ENCODE data around the gene IMPDH1.
A peak's percentile ranks its signal among the peaks of the same experiment; 100 is the strongest.

IMPDH1 gene

DNA sequence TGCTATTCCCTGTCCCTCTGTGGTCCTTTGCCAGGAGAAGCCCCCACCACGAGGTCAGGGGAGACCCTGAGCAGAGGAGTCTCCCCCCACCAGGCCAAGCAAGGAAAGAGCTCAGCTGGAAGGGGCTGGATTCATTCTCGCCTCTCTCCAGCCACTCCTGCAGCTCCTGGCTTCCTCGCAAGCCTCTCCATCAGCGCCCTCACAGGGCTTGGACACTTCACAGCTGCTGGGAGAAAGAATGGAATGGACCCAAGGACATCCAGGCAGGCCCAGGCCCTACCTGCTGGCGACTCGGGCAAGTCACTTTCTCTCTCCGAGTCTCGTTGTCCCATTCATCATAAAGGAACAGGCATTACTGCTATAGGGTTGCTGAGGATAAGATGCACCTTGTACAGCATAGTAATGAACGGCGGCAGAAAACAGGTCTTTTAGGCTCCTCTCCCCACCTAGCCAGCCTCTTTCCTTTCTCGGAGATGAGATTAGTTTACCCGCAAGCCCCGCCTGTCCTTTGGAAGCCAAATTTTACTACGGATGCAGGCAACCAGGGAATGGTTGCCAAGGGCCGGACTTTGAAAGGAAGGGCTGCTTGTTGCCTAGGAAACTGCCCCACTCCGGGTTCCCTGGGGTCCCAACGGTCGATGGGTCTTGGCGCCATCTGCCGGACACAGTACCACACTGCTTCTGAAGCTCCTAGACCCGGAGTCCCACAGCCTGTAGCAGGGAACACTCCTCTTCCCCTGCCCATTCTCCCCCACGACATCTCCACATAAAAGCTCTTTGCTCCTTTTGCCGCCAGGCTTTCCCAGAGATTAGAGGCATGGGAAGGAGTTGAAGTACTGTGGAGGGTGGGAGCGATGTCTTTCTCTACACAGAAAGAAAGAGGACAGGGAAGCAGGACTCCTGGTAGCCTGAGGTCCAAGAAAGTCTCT lies 22.3 kb downstream of the IMPDH1 start:
- peak; percentile 95 for DNase-seq (ENCODE audit: low spot score)

DNA sequence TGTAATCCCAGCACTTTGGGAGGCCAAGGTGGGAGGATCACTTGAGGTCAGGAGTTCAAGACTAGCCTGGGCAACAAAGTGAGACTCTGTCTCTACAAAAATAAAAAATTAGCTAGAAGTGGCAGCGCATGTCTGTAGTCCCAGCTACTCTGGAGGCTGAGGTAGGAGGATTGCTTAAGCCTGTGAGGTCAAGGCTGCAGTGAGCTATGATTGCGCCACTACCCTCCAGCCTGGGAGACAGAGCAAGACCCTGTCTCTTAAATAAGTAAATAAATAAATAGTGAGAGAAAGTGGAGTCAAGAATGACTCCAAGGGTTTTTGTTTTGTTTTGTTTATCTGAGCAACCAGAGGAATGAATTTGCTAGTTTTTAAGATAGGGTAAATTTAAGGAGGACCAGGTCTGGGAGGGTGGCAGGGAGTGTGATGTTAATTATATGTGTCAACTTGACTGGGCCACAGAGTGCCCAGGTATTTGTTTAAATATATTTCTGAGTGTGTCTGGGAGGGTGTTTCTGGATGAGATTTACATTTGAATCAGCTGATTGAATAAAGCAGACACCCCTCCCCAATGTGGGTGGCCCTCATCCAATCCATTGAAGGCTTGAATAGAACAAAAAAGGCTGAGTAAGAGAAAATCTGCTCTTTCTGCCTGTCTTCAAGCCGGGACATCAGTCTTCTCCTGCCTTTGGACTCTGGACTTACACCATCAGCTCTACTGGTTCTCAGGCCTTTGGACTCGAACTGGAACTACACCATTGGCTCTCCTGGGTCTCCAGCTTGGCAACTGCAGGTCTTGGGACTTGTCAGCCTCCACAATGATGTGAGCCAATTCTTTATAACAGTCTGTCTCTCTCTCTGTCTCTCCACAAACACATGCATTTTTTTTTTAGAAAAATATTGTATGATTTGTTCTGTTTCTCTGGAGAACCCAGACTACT lies 23.5 kb downstream of the IMPDH1 start:
- DNase-seq (ENCODE audit: low spot score): no peak

DNA sequence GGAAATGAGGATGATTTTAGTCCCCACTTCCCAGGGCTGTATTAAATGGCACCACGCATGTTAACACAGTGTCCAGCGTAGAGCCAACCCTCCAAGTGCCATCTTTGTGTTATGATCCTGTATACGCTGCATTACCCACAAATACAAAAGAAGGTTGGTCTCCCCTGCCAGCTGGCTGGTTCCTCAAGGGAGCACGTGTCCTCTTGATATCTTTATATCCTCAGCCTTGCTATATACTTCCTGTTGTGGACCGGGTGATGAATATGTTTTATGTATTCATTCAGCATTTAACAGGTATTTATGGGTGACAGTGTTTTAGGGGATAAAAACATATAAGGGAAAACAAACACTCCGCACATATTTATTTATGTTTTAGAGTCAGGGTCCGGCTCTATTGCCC lies 25.1 kb downstream of the IMPDH1 start:
- DNase-seq (ENCODE audit: low spot score): no peak

DNA sequence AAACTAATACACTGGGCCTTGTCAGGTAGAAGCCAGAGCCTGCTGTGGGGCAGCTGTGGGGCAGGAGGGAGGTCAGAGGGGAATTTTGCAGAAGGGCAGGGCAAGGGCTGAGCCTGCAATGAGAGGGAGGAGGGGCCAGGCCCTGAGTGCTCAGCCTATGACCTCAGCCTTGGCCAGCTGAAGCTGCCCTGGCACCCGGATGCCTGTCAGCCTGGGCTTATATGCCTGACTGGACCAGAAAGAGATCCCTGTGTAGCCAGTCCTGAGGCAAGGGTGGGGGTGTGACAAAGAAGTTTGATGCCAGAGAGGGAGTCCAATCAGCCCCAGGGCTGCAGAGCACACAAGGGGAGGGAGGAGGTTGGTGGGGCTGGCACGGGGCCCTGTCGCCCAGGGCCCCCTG lies 26.0 kb downstream of the IMPDH1 start:
- no peak for DNase-seq (ENCODE audit: low spot score)

DNA sequence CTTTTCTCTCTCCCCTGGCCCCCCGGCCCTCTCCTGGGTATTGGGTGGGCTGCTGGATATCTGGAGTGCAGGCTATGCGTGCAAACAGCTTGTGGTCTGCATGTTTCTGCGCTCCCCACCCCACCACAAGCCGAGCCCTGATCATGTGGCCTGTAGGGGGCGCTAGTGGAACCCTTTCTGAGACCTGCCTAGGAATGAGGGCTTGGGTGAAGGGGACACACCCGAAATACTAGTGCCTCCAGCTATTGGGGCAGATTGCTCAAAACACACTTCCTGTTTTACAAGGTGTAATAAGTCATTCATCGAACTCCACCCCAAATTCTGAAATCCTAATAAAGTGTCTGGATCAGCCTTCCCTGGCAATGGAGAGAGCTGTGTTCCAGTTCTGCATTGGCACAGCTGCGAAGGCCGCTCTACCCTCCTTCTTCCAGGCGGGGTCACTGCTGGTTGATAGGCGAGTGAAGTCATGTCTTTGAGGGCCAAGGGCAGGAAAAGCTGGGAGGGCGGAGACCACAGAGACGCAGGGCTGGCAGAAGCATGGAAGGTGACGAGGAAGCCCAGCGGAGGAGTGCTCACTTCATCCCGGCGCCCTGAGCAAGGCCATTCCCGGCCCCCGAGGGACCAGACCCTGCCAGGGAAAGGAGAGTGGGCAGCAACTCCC lies 28.5 kb downstream of the IMPDH1 start:
- DNase-seq (ENCODE audit: low spot score): peak; percentile 31

DNA sequence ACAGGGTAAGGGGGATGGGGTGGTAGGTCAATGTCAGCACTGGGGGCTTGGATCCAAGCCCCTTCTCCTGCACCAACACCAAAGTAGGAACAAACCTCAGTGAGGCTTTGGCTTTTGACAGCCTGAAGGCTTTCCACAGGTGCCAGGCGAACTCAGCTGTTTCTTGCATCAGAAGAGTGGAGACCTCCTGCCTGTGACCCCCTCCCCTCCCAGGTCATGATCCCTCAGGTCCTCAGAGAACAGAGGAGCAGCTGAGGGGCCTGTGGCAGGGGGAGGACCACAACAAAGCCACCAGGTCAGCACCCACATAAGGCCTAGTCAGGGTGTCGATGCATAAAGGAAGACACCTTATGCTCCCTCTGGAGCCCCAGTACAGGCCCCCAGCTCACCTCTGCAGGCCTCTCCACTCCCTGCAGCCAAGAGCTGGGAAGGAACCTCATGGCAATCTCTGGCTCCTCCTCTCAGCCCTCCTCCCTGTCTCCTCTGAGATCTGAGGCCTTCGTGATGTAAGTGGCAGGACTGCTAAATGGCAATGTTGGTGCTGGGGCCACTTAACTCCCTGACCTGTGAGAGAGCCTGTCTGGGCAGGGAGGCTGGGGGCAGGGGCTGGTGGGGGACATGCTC lies 29.2 kb downstream of the IMPDH1 start:
- no peak for DNase-seq (ENCODE audit: low spot score)

DNA sequence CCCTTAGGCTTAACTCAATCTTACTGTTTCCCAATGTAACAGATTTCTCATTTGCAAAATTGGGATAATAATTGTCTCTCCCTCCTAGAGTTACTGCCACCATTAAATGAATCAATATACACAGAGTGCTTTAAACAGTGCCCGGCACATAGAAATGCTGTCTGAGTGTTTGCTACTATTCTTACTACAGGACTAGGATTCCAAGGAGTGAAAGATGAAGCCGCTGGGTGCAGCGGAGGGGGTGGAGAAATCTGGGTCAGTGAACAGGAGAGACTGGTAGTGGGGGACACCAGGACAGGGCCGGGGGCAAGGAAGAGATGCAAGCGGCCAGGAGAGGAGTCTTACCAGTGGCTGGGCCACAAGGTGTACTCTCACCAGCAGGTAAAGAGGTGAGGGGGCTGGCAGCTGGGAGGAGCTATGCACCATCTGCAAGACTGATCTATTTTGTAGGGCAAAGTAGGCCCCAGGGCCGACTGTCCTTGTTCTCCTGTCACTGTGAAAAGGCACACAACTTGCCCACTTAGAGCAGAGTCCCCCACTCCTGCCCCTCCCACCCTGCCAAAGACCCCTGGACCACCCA lies 29.8 kb downstream of the IMPDH1 start:
- DNase-seq (ENCODE audit: low spot score): no peak

DNA sequence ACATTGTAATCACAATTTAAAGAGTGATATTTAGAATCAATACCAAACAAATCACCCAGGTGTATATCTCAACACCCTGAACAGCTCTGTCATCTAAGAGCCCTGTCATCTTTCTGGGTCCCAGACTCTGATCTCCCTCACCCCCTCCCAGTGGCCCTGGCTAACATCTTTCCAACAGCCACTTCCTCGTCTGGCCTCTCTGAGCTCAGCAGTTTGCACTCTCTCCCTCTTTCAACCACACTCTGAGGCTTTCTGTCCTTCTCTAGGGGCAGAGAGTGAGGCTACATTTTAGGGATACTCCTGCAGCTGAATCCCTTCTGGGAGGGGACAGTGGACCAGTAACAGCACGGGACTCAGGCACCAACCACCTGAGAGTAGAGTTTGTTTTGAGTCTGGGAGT lies 31.1 kb downstream of the IMPDH1 start:
- no peak for DNase-seq (ENCODE audit: low spot score)

DNA sequence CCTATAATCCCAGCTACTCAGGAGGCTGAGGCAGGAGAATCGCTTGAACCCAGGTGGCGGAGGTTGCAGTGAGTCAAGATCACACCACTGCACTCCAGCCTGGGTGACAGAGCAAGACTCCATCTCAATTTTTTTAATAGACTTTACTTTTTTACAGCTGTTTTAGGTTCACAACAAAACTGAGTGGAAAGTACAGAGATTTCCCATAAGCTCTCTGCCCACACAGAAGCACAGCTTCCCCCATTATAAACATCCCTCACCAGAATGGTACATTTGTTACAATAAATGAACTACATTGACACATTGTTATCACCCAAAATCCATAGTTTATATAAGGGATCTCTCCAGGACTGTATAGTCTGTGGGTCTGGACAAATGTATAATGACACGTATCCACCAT lies 33.7 kb downstream of the IMPDH1 start:
- DNase-seq (ENCODE audit: low spot score): no peak

DNA sequence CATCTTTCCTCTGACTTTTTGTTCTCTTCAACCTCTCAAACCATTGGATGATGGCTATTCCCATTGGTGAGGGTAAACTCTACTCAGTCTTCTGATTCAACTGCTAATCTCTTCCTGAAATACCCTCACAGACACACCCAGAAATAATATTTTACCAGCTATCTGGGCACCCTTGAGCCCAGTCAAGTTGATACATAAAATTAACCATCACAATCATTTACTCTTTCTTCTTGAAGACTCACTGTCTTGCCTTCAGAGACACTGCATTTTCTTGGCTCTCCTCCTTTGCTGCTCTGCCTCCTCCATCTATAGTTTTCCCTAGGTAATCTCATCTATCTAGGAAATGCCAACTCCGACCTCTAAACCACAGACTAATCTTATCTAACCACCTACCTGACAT lies 35.7 kb downstream of the IMPDH1 start:
- no peak for DNase-seq (ENCODE audit: low spot score)

DNA sequence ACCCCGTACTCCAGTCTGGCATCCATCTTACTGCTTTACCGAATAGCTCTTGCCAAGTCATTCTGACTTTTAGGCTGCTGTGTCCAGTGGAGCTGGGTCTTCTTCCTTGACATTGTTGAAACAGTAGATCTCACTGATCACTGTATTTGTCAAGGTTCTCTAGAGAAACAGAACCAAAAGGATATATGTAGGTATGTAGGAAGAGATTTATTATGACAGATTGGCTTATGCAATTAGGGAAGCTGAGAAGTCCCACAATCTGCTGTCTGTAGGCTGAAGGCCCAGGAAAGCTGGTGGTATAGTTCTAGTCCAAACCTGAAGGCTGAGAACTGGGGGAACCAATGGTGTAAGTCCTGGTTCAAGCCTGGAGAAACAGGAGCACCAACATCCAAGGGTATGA lies 36.2 kb downstream of the IMPDH1 start:
- DNase-seq (ENCODE audit: low spot score): no peak

DNA sequence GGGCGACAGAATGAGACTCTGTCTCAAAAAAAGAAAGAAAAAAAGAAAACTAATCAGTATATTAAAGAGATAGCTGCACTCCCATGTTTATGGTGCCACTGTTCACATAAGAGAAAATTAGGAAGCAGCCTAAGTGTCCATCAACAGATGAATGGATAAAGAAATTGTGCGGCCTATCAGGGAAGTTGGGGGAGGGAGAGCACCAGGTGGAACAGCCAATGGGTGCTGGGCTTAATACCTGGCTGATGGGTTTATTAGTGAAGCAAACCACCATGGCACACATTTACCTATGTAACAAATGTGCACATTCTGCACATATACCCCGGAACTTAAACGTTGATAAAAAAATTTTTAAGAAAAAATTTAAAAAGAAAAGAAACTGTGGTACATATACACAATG lies 39.3 kb downstream of the IMPDH1 start:
- DNase-seq (ENCODE audit: low spot score): no peak

DNA sequence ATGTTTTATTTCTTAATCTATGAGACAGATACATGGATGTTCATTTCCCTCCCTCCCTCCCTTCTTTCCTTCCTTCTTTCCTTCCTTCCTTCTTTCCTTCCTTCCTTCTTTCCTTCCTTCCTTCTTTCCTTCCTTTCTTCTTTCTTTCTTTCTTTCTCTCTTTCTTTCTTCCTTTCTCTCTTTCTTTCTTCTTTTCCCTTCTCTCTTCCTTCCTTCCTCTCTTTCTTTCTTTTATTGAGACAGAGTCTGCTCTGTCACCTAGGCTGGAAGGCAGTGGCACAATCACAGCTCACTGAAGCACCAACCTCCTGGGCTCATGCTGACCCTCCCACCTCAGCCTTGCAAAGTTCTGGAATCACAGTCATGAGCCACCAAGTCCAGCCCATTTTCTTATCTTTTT lies 42.8 kb downstream of the IMPDH1 start:
- DNase-seq (ENCODE audit: low spot score): no peak

DNA sequence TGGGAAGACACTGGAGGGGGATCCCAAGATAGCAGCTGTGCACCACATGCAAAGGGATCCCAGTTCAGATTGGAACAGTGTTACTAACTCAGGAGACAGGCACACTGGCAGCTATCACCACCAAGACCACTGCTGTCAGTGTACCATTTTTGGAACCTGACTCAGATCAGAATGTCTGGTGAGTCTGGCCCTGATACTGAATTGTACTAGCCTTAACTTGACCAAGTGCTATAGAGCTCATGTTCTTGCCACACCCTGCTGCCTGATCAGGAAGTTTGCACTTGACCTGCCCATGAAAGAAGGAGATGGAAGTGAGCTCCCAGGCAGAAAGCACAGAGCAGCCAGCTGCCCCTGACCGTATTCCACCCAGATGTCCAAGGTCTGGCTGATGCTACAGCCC lies 43.5 kb downstream of the IMPDH1 start:
- DNase-seq (ENCODE audit: low spot score): no peak

DNA sequence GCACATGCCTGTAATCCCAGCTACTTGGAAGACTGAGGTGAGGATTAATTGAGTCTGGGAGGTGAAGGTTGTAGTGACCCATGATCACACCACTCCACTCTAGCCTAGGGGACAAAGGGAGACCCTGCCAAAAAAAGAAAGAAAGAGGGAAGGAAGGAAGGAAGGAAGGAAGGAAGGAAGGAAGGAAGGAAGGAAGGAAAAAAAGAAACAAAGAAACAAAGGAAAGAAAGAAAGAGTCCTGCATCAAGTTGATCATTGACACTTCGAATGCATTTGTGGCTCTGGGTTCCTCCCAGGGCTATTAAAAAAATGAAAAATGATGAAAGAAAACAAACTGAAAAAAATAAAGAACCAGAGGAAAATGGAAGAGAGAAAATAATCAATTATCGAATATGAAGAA lies 44.4 kb downstream of the IMPDH1 start:
- no peak for DNase-seq (ENCODE audit: low spot score)

DNA sequence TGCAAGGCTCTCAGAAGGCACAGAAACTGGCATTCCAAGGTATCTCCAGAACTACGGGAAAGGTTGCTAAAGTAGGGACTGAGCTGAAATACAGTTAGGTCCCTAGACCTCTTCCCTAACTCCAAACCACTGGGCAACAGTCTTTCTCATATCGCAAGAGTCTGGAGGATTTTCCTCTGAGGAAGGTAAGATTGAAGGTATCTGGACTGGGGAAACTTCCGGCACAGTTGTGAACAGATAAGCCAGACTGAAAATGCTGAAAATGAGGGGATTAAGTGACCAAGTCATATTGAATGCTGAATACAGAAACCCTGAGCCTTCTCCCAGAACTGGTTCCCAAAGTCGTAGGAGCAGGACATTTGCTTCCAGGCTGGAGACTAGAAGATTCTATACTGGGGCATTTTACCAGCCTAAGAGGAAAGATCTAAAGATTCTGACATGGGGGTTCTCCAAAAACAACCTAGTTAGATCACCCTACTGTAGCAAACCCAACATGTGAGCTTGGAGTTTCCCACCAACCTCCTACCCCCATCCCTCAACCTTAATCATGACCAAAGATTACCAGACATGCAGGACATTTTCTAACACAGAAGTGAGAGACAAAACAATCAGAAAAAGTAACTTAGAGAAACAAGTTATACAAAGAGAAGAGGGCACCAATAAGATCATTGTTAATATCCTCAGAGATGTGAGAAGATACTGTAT lies 45.5 kb downstream of the IMPDH1 start:
- DNase-seq (ENCODE audit: low spot score): no peak

DNA sequence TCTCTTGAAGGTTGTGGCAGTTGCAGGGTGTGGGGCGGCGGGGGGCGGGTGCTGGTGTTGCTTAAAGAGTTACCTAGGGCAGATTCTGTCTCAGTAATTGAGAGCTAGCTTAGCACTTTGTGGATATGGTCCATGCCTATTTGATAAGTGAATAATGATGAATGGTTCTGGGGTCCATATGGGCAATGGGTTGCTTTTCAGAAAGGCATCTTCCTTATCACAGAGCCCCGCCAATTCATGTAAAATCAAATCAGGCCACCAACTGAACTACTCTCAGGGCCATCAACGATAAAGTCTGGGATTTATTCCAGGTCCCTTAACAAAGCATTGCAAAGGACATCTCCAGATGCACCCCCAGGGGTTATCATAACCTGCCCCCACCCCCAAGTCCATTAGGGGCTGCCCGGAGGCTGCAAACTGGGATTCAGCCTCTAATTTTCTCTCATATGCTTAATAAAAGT lies 46.5 kb downstream of the IMPDH1 start:
- DNase-seq (ENCODE audit: low spot score): no peak

DNA sequence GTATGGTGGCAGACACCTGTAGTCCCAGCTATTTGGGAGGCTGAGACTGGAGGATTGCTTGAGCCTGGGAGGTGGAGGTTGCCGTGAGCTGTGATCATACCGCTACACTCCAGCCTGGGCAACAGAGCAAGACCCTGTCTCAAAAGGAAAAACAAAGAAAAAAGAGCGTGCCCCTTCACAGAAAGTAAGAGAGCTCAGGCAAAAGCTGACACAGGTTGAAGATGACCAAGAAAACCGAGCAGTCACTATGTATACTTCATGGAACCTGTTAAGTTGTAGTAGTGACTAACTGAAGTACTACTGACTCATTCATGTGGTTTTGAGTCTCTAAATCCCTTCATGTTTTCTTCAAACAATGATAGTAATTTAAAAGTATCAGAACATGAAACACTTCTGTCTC lies 47.1 kb downstream of the IMPDH1 start:
- DNase-seq (ENCODE audit: low spot score): no peak

DNA sequence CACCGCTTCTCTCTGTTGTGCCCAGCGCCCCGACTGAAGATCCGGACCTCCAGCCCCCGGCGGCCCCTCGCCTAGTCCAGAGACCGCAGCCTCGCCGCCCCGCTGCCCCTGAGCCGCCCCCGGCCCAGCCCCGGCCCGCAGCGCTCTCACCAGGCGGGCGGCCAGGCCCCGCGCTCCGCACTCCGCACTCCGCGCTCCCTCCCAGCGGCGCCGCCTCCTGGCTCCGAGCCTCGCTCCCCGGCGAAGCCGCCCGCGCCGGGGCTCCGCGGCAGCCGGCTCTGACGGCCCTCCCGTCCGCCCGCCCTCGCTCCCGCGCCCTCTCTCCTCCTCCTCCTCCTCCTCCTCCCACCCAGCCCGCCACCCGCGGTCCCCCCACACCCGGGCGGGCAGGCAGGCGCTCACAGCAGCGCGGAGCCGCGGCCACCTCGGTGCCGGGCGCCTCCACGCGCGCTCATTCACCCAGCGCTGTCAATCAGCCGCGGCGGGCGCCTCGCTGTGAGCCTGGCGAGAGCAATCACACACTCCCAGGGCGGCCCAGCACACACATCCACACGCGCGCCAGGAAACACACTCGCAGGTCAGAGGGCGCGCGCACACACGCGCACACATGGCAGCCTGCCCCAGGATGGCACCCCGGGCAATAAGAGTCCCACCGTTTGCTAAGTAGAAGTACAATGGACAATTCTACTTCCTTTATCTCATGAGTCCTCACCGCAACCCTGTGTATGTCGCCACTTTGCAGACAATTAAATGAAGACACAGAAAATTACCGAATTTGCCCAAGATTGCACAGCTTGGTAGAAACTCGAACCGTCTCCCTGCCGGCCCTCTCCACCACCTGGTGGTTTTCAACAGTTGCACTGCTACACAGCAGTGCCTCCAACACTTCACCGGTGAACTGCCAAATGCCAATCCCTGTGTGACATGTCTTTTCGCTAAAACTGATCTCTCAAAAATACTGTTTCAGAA lies 48.1 kb downstream of the IMPDH1 start, which contains the start of gene PRRT4:
TSS of gene PRRT4 (minus strand) at position 280 of the 969 bp plus-strand sequence.
- DNase-seq (ENCODE audit: low spot score): peak; percentile 37

DNA sequence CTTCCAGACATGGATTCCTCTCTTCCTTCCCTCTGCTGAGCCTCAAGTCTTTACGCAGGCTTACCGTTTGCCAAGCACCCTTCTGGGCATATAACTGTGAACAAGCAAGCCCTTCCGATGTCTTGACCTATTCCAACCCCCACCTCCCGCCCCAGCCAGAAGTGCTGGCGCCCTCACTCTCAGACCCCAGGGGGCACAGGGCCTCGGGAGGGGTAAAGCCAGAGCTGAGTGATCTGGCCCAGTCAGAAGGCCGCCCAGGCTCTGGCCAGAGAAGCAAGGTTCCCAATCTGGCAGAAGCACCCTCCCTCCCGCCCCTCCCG lies 49.5 kb downstream of the IMPDH1 start:
- DNase-seq (ENCODE audit: low spot score): no peak

All from cerebellar cortex (tissue), 1 donor.